Ovary (tissue), 9 donors: ENCODE data around the gene CRYBG1. TPM values are rescaled to one million over a fixed set of nuclear protein-coding genes. Genes with fewer than 3 reads are reported as not detected.

Source experiments
- DNase-seq, 5 donors: peaks; one replicate each; pipeline ENCODE4 v3.0.0-alpha.2; 2019 to 2020
- H3K27ac ChIP-seq, 2 donors: fragments of 200-600 bp; one replicate each; pipeline versions ENCODE4 v1.5.1 to v1.8.0; 2019 to 2022
- H3K27me3 ChIP-seq: fragments of 200-600 bp; one replicate; pipeline ENCODE4 v1.8.0; 2022
- H3K36me3 ChIP-seq: fragments of 200-600 bp; sonication (generic); one replicate; pipeline ENCODE4 v1.5.1; 2019
- H3K4me1 ChIP-seq: one replicate; pipeline ENCODE4 v1.8.1; 2013; ENCODE audit warnings: mild to moderate bottlenecking, moderate library complexity; ENCODE audit not compliant: insufficient read depth
- H3K4me3 ChIP-seq: fragments of 200-600 bp; sonication (generic); one replicate; pipeline ENCODE4 v1.5.1; 2017
- H3K9me3 ChIP-seq, 2 donors: fragments of 200-600 bp in 1 of 2; sonication (generic) in 1 of 2; one replicate each; pipeline versions ENCODE4 v1.5.1 to v1.8.1; 2013 to 2019; ENCODE audit warnings: mild to moderate bottlenecking in 1 of 2, moderate library complexity in 1 of 2
- EP300 ChIP-seq: sonication (generic); formaldehyde crosslinking; IDR thresholded peaks from one replicate; pipeline ENCODE4 v1.6.1; 2017; ENCODE audit warnings: antibody characterized with exemption
- POLR2A ChIP-seq: fragments of 450-650 bp; IDR thresholded peaks from one replicate; pipeline ENCODE4 v1.6.1; 2017; ENCODE audit warnings: antibody characterized with exemption, mild to moderate bottlenecking, moderate library complexity
- WGBS, 3 donors: extraction: QIAGEN DNeasy Blood & Tissue Kit in 1 of 3; methylation state at CpG; one replicate each; pipeline versions ENCODE4 v1.1.5 to v1.1.7; 2013 to 2017; 5-methylcytosine and 5-hydroxymethylcytosine counted together
- intact Hi-C, 4 donors: fragments of 100-400 bp; cut with DNase I; formaldehyde crosslinking; loops; one replicate each; pipeline versions ENCODE4 v1.11.0 to v1.15.1; 2022 to 2023
- polyA plus RNA-seq, 2 donors: library from polyadenylated mRNA; stranded (reverse); fragments of 200-250 nt in 1 of 2; fragments of 350-450 nt in 1 of 2; fragmentation: Illumina TruSeq in 1 of 2; extraction: RNeasy Lipid Tissue Mini Kit (QIAGEN cat#74804) in 1 of 2; gene quantifications; one replicate each; pipeline ENCODE4 v1.2.3, GENCODE V29; 2013 to 2014
- total RNA-seq, 7 donors: library from RNA; depleted of rRNA in 2 of 7; stranded (reverse); fragments of >200 nt in 2 of 7; fragmentation: NEBNext Ultra II Directional in 3 of 7; extraction: Animal tissue kit (Norgen Biotek cat#: 25700) in 3 of 7; gene quantifications; one replicate each; pipeline versions ENCODE4 v1.1.0 to v1.2.4, GENCODE V29; 2016 to 2023
- TF ChIP-seq, protein P1 (sequence below), 3 donors: fragments of 450-650 bp in 2 of 3; fragments of 200-600 bp in 1 of 3; IDR thresholded peaks; one replicate each; pipeline versions ENCODE4 v1.5.1 to v1.8.0; 2016 to 2022; ENCODE audit warnings: antibody characterized with exemption in 3 of 3, mild to moderate bottlenecking in 1 of 3
- donor health status: DM: no; HTN: no; CAD: no; lungs with moderate emphysema.
- donor health status: DM: no; HTN: no; CAD: no.
- donor health status: Bipolar disorder and iron deficiency.
- donor health status: DM: yes; HTN: yes; CAD: no.
- donor health status: DM: no; HTN: no; CAD: no.
- donor health status: DM: yes; HTN: yes; CAD: no.

CRYBG1 gene
- total and polyA plus RNA-seq, 9 donors, result 1.5 to 7.4 (median 3.8) TPM

DNA sequence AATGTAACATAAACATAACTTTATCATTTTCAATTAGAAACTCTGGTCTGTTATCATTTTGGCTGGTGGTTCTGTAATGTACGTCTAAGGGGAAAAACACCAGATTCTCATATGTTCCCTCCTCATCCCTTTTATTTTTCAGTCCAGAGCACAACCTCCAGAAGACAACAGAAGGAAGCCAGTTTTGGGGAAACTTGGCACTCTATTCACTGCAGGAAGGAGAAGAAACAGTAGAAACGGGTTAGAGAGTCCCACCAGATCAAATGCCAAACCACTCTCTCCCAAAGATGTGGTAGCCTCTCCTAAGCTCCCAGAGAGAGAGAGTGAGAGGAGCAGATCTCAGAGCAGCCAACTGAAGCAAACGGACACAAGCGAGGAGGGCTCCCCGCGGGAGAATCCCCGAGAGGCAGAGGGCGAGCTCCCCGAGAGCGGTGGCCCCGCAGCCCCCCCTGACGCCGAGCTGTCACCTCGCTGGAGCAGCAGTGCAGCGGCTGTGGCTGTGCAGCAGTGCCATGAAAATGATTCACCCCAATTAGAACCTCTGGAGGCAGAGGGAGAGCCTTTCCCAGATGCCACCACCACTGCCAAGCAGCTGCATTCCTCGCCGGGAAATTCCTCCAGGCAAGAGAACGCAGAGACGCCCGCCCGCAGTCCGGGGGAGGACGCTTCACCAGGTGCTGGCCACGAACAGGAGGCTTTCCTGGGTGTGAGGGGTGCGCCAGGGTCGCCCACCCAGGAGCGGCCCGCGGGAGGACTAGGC is 151.0 kb downstream of the CRYBG1 start:
- H3K4me1 ChIP-seq, result no peaks in the 10 kb centered on the region
- H3K27ac ChIP-seq, result peak overlapping the region in 1 of 2 donors; percentile 69
- peak overlapping the region; percentile 81 for H3K4me3 ChIP-seq
- H3K36me3 ChIP-seq, result no peaks in the 10 kb centered on the region
- DNase-seq, result peak in 4 of 5 donors; percentile 22 to 53 (median 35)
- WGBS, 3 donors, result 0 to 1% (median 1%) methylated on average over 29 of the region's 29 CpGs
- no peaks in the 10 kb centered on the region for H3K9me3 ChIP-seq
- no peaks in the 10 kb centered on the region for H3K27me3 ChIP-seq
- intact Hi-C loops, result no loop called here
- TF ChIP-seq EP300, result no peak
- TF ChIP-seq, protein P1, sequence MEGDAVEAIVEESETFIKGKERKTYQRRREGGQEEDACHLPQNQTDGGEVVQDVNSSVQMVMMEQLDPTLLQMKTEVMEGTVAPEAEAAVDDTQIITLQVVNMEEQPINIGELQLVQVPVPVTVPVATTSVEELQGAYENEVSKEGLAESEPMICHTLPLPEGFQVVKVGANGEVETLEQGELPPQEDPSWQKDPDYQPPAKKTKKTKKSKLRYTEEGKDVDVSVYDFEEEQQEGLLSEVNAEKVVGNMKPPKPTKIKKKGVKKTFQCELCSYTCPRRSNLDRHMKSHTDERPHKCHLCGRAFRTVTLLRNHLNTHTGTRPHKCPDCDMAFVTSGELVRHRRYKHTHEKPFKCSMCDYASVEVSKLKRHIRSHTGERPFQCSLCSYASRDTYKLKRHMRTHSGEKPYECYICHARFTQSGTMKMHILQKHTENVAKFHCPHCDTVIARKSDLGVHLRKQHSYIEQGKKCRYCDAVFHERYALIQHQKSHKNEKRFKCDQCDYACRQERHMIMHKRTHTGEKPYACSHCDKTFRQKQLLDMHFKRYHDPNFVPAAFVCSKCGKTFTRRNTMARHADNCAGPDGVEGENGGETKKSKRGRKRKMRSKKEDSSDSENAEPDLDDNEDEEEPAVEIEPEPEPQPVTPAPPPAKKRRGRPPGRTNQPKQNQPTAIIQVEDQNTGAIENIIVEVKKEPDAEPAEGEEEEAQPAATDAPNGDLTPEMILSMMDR (IDR thresholded peaks at IDR 0.05), result no peak
- TF ChIP-seq POLR2A, result no peak

DNA sequence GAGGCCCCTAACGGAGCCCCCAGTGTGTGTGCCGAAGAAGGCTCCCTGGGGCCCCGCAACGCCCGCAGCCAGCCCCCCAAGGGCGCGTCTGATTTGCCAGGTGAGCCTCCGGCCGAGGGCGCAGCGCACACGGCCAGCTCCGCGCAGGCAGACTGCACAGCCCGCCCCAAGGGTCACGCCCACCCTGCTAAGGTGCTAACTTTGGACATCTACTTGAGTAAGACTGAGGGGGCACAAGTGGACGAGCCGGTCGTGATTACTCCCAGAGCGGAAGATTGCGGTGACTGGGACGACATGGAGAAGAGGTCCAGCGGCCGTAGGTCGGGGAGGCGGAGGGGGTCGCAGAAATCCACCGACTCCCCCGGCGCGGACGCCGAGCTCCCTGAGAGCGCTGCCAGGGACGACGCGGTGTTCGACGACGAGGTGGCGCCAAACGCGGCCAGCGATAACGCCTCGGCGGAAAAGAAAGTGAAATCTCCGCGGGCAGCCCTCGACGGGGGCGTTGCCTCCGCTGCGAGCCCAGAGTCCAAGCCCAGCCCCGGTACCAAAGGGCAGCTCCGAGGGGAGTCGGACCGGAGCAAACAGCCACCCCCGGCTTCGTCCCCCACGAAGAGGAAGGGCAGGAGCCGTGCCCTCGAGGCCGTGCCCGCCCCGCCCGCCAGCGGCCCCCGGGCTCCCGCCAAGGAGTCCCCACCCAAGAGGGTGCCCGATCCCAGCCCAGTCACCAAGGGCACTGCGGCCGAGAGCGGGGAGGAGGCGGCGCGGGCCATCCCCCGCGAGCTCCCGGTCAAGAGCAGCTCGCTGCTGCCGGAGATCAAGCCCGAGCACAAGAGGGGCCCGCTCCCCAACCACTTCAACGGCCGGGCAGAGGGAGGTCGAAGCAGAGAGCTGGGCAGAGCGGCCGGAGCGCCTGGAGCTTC is 151.8 kb downstream of the CRYBG1 start:
- Histone ChIP-seq H3K36me3 (no peaks in the 10 kb centered on the region), H3K4me3 (peak overlapping the region; percentile 81), H3K27ac (peak overlapping the region; percentile 34 to 69), H3K9me3 (no peaks in the 10 kb centered on the region), H3K27me3 (no peaks in the 10 kb centered on the region), H3K4me1 (no peaks in the 10 kb centered on the region)
- TF ChIP-seq POLR2A (no peak), EP300 (no peak)
- TF ChIP-seq, protein P1 (IDR thresholded peaks at IDR 0.05), result no peak
- DNase-seq, result peak; percentile 62 to 77 (median 64)
- 1 to 2% (median 1%) methylated on average over 64 to 90 of the region's 90 CpGs for WGBS, 3 donors
- intact Hi-C loops, result no loop called here

DNA sequence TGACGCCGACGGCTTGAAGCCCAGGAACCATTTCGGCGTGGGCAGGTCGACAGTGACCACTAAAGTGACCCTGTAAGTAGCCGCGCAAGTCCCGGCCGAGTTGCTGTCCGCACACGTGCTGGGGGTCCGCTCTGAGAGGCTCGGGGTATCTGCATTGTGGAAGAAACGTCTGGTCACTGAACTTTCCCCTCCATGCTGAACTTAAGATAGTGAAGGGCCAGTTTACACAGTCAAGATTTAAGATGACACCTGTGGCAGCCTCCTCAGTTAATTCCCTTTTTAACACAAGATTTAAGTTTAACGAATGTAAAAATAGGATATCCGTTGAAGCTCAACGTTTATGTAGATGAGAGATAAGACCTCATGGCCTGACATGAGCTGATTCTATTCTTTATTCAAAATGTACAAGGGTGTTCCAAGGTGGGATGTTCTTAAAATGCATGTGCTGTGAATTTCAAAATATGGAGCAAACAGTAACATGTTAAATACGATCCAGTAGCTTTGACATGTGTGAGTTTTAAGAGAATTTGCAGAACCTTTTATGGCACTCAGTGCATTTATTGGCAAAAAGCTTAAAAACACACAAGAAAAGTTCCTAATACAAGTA is 152.6 kb downstream of the CRYBG1 start:
- Histone ChIP-seq H3K9me3 (no peaks in the 10 kb centered on the region), H3K27me3 (no peaks in the 10 kb centered on the region), H3K36me3 (no peaks in the 10 kb centered on the region), H3K27ac (peak overlapping the region; percentile 34 to 69), H3K4me3 (peak overlapping the region; percentile 81), H3K4me1 (no peaks in the 10 kb centered on the region)
- intact Hi-C loops, result no loop called here
- DNase-seq, result no peak
- TF ChIP-seq POLR2A, result no peak
- TF ChIP-seq EP300, result no peak
- TF ChIP-seq, protein P1 (IDR thresholded peaks at IDR 0.05), result no peak
- 12 to 15% (median 15%) methylated on average over 19 of the region's 19 CpGs for WGBS, 3 donors

DNA sequence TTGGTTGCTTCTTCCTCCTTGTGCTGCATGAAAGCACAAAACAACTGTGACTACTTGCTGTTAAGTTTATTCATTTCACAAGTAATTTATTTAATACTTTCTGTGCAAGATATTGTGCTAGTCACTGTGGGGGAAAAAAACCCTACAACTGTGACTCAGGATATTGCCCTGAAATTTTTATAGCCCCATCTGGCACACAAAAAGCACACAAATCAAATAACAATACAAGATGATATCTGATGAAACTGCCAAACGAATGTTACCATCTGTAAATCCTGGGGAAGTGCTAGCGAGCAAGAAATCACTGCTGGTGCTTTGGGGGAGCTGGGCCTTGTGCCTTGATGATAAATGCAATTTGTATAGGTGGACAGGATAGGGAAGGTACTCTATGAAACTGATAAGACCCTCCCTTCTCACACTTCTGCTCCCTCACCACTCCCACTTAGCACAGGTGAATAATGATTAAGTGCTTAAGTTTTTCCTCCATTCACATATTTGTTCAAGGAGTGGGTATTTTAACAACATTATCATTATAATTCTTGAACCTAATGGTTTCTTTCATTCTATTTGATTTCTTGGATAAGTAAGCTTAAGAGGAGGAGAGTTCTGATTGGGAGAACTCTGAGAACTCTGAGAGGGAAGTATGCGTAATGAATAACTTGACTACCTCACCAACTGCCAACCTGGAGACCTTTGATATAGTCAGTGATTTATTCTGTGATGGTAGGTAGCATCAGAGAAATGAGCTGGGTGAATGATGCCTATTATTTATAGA is 153.5 kb downstream of the CRYBG1 start:
- DNase-seq, result no peak
- Histone ChIP-seq H3K36me3 (no peaks in the 10 kb centered on the region), H3K9me3 (no peaks in the 10 kb centered on the region), H3K4me1 (no peaks in the 10 kb centered on the region), H3K27me3 (no peaks in the 10 kb centered on the region), H3K27ac (no peak overlapping the region), H3K4me3 (no peak overlapping the region)
- WGBS, 3 donors, result 81 to 86% (median 85%) methylated on average over 3 of the region's 3 CpGs
- TF ChIP-seq, protein P1 (IDR thresholded peaks at IDR 0.05), result no peak
- TF ChIP-seq EP300 (no peak), POLR2A (no peak)
- intact Hi-C loops, result no loop called here
